GM18498 (cell line): ENCODE results near the gene ZDHHC14.

Experiments used
- ATAC-seq: cut with Tn5 transposase; IDR thresholded peaks from one replicate; pipeline ENCODE4 v1.9.1; 2021; ENCODE audit warnings: mild to moderate bottlenecking, moderate library complexity; ENCODE audit not compliant: unreplicated experiment

ZDHHC14 gene

GRCh38 chr6:157653521-157653920, 272.5 kb downstream of the ZDHHC14 start:
- no peak for ATAC-seq

GRCh38 chr6:157655139-157655538, 274.1 kb downstream of the ZDHHC14 start:
- ATAC-seq, result no peak

GRCh38 chr6:157656437-157656997, 275.5 kb downstream of the ZDHHC14 start:
- no peak for ATAC-seq

- no peak for ATAC-seq
These were observed 276.8 kb downstream of the ZDHHC14 start for GRCh38 chr6:157657754-157658153.

GRCh38 chr6:157658301-157658700, 277.3 kb downstream of the ZDHHC14 start:
- no peak for ATAC-seq

- no peak for ATAC-seq
These were observed 278.7 kb downstream of the ZDHHC14 start for GRCh38 chr6:157659536-157660271.

- no peak for ATAC-seq
These were observed 279.4 kb downstream of the ZDHHC14 start for GRCh38 chr6:157660414-157660813.

GRCh38 chr6:157661652-157662051, 280.7 kb downstream of the ZDHHC14 start:
- no peak for ATAC-seq

- ATAC-seq, result no peak
These were observed 282.3 kb downstream of the ZDHHC14 start for GRCh38 chr6:157663261-157663660.

- ATAC-seq, result no peak
These were observed 284.2 kb downstream of the ZDHHC14 start for GRCh38 chr6:157665180-157665579.

GRCh38 chr6:157666729-157667128, 285.7 kb downstream of the ZDHHC14 start:
- no peak for ATAC-seq

GRCh38 chr6:157667211-157668008, 286.4 kb downstream of the ZDHHC14 start:
- ATAC-seq, result peak; percentile 55

GRCh38 chr6:157668009-157668401, 287.0 kb downstream of the ZDHHC14 start:
- ATAC-seq, result no peak

- ATAC-seq, result no peak
These were observed 287.7 kb downstream of the ZDHHC14 start for GRCh38 chr6:157668713-157669112.

- ATAC-seq, result no peak
These were observed 288.3 kb downstream of the ZDHHC14 start for GRCh38 chr6:157669323-157669722.

GRCh38 chr6:157669747-157670216, 288.8 kb downstream of the ZDHHC14 start:
- ATAC-seq, result no peak

GRCh38 chr6:157670466-157671186, 289.6 kb downstream of the ZDHHC14 start:
- no peak for ATAC-seq

GRCh38 chr6:157672726-157673412, 291.9 kb downstream of the ZDHHC14 start:
- ATAC-seq, result no peak

GRCh38 chr6:157673596-157673995, 292.6 kb downstream of the ZDHHC14 start:
- ATAC-seq, result no peak

GRCh38 chr6:157674061-157674460, 293.1 kb downstream of the ZDHHC14 start:
- no peak for ATAC-seq
